SKM-1 treated with dmso at 0.1 percent for 144 hours (cell line): ENCODE measurements around the gene PSMA5.
"Not testable (repeated sequence)": the region's sequence is repeated elsewhere in the genome, so short reads cannot be mapped to it uniquely, and the experiment has no call there.

ENCODE experiments used
- DNase-seq: peaks from one replicate; lab custom pipeline; 2025; ENCODE audit not compliant: unreplicated experiment; lab: John Stamatoyannopoulos, UW

The PSMA5 gene

DNA sequence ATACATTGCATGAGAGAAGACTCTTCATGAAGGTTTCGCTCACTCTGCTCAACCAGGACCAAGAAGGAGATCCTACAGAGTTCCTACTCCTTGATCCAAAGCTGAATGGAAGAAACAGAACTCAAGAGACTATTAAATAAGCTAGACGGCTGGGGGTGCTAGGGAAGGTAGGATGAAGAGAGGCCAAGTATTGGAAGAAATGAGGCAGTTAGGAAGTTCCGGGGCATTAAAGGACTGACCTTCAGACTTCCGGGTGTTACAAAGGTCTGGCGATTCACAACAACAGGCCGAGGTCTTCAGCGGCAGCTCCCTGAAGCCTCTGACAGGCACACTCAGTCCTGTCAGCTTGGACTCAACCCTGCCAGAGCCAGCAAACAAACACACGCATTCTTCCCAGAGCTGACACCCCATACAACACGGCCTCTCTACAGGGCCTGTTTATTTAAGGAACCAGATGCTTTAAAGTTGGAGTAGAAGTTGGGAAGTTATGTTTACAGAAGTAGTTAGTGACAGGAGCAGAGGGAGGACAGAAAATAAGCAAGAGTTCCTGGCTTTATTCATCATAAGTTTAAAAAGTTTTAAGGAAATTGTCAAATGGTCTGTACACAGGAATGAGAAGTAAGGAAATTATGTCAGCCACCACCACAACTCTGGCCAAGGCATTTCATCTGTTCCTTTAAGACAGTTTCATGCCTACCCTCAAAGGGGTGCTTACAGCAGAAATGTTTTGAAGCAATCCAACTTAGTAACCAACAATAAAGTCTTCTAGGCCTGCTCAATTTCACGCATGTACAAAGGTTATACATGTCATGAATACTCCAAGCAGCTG is 33.2 kb downstream of the PSMA5 start:
- DNase-seq: no peak

DNA sequence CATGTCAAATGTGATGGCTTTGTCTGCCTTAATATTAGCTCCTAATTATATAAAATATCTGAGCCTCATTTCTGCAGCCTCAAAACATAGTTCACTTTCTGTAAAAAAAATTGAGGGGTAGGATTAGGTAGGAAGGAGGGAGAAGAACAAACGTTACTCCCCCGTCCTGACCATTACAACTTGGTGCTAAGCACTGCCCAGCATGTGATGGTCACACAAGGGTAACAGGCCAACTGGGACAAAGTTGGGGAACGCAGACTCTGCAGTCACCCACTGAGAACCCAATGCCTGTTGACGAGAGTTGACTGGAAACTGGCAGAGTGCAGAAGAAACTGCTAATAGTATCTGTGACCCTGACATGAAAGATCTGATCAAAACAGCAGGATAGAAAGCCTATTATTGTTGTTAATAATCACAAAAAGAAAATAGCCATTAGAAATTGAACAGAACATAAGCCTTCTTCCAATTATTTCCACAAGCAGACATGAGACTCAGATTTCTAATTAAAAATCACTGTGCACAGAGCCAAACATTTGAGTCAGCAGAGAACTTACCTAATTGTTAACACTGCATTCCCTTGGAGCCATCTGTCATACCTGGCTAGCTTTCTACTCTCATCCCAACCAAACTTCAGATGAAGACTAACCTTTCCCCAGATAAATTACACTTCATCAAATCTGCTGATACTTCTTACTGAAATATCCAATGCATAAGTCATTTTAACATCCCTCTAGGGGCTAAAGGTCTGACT is 34.0 kb downstream of the PSMA5 start:
- no peak for DNase-seq

DNA sequence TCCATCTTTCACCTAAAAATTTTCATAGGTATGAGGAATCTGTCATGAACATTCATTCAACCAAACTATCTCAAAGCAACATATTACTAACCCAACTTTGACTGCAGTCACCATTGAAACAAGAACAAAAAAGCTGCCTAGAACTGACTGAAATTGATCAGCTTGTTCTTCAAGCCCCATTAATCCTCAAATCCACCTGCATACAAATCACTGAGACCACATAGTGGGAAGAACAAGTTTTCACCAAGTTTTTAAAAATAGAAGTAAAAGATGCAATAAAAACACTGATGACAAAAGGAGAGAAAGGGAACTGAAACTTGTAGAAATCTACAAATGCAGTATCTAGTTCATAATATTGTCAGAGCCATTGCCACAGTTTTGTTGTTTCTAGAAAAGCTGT is 34.6 kb downstream of the PSMA5 start:
- no peak for DNase-seq

DNA sequence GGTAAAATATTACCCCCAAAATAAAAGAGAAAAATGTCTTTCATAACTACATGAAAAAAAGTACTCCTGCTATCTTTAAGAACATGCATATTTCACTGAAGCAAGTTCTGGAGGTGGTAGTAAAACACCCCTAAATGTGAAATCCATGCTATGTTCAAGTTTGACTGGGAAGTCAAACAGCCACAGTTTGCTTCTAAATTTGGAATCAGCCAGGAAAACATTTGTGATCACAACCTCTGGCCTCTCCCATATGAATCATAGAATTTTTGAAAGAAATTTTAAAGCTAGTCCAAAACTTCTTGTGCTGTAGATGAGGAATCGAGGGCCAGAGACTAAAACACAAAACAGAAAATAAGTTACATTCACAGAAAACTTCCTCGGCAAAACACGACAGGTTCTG is 35.1 kb downstream of the PSMA5 start:
- no peak for DNase-seq

DNA sequence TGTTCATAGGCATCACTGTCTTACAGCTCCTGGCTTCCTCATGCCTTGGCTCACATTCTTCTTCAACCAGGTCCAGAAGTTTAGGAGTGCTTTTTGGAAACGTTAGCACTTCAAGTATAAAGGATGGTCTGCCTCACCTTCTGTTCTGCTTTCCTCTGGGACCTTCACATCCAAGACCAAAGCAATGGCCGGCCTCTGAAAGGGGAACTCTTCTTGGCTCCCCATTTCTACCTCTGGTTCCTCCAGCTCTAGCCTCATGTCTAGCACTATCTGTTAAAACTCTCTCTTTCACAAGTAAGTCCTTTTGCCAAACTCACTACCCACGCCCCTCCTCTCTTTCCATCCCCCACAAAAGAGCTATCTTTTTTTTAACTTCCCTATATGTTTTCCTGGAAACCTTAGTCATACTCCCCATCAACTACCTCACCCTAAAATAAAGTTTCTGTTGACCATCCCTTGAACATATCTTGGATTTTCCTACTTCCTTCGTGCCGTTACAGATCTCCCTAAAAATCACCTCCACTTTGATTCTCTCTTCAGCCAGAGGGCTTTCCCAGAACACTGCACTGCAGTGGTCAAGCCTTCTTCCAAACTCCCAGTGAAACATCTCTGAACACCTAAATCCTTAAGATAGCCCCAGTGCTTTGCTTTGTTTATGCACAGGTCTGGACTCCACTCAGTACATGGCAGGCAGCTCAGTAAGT is 36.5 kb downstream of the PSMA5 start:
- no peak for DNase-seq

DNA sequence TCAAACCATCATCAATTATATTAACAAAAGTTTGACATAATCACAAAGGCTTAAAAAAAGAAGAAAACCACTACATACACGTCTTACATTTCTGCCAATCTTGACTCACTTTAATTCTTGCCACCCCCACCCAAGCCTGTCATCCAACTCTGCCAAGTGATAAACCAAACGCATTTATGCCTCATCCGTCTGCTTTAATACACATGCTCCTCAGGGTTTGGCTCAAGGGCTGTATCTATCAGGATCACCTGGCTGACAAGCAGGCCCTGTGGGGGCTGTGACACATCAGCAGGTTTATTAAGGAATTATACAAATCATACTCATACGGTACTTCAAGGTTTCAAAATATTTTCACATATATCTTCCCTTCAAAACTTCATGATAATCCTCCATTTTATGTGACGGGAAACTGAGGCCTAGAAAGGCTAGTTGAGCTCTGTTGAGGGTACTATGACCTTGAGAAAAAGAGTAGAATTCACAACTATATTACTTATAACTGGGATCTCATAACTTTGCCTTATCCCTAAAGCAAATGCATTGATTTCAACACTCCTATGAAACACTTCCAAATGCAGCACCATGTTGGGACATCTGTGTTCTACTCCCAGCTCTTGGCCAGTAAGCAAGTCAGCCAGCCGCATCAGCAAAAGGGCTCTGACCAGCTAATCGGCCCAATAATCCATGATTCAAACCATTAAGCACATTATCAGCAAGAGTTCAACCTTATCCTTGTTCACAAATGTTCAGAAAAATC is 37.2 kb downstream of the PSMA5 start:
- DNase-seq: no peak

DNA sequence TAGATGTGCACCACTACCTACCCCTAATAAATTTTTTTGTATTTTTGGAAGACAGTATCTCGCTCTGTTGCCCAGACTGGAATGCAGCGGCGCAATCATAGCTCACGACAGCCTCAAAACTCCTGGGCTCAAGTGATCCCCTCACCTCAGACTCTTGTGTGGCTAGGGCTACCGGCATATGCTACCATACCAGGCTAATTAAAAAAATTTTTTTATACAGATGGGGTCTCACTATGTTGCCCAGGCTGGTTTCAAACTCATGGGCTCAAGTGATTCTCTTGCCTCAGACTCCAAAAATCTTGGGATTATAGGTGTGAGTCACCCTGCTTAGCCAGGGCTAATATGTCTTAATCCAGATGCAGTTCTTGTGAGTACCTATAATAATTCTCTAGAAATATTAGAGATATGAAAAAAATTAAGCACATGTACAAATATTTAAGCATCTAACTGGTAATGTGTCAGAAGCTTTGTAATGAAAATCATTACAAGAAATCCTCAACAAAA is 38.0 kb downstream of the PSMA5 start:
- DNase-seq: no peak

DNA sequence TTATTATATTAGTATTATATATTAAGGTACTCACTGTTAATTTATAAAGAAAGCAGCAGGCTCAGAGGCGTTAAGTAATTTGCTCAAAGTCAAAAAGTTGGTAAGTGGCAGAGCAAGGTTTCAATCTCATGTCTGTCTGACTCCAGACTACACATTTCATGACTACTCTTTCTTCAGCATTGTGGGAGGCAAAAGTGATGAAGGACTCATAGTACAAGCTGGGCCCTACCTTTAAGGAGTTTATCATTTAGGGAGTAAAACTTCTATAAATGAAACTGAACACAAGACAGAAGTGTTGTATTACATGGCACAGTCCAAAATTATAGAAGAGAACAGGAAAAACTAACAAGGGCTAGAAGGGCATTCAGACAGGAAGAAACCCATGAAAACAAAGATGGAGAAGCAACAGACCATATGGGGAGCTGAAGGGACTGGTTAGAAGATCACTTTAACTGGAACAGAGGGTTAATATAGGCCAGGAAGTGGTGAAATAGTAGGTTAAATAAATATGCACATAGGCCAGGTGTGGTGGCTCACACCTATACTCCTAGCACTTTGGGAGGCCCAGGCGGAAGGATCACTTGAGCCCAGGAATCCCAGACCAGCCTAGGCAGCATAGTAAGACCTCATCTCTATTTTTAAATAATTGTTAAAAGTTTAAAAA is 40.1 kb downstream of the PSMA5 start:
- no peak for DNase-seq

DNA sequence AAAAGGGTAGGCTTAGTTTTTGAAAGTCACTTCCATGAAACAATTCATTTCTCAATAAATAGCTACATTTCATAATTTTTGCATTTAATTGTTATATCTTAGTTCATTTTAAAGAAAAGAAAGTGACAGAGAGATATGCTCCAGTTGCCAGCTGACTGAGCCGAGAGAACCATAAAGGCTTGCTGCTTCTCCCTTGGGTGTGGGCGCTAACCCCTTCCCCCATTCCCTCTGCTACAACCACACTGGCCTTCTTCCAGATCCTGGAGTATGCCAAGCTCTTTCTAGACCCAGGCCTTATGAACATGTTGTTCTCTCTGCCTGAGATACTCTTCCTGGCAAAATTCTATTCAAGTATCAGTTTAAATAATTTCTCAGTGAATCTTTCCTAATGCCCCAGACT is 40.8 kb downstream of the PSMA5 start:
- no peak for DNase-seq

DNA sequence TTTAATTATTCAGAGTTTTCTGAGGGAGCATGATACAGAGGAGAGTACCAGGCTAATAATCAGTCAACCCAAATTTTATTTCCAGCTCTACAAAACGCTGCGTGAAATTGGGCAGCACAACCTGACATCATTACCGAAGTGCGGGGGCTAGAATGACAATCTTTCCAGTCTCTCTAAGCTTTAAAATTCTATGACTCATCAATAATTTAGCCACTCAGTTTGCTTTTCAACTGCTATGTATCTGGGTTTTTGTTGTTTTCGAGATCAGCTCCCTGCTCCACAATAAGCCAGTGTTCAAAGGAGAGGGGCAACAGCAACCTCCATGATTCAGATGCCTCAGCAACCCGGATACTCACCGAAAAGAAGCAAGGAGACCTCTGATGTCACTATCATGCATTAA is 42.4 kb downstream of the PSMA5 start:
- no peak for DNase-seq

DNA sequence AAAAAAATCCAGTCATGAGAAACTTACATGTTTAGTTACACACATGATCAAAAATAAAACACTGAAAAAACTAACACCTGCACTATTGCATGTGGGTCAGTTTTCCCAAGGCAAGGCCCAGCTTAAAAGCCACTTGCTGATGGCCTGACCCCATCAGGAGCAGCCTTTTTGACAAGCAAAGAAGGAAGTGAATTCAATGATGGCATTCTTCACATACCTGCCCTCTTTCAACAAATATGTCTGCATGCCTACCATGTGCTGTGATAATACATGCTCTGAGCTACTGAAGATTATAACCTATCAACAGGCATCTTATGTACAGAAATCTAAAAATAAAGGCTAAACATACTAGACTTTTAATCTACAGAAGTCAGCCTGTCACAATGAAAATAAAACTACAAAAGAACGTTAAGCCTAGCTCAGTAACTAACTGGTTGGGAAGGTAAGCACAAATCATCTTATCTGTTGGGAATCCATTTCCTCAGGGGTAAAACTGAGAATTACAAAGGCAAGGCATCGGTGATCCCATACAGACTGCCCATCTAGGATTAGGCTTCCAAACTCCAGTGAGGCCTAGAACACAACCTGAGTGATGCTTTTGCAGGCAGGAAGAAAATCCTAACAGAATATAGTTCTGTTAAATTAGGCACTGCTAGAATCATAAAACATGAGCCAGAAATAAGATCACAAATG is 43.0 kb downstream of the PSMA5 start:
- no peak for DNase-seq

DNA sequence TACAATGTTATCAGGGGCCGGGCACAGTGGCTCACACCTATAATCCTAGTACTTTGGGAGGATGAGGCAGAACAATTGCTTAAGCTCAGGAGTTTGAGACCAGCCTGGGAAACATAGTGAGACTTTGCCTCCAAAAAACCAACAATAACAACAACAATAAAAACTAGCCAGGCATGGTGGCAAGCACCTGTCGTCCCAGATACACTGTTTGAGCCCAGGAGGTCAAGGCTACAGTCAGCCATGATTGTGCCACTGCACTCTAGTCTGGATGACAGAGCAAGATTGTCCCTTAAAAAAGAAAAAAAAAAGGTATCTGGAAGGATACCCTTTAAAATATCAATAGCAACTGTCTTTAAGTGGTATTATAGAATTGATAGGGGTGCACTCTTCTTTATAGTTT is 44.7 kb downstream of the PSMA5 start:
- DNase-seq: no peak

DNA sequence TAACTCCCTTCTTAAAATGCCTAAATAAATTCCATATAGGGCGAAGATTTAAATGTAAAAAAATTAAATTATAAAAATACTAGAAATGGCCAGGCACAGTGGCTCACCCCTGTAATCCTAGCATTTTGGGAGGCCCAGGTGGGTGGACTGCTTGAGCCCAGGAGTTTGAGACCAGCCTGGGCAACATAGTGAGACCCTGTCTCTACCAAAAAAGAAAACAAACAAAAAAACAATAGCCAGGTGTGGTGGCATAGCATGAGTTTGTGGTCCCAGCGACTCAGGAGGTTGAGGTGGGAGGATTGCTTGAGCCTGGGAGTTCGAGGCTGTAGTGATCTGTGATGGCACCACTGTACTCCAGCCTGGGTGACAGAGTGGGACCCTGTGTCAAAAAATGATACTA is 46.3 kb downstream of the PSMA5 start:
- DNase-seq: no peak

DNA sequence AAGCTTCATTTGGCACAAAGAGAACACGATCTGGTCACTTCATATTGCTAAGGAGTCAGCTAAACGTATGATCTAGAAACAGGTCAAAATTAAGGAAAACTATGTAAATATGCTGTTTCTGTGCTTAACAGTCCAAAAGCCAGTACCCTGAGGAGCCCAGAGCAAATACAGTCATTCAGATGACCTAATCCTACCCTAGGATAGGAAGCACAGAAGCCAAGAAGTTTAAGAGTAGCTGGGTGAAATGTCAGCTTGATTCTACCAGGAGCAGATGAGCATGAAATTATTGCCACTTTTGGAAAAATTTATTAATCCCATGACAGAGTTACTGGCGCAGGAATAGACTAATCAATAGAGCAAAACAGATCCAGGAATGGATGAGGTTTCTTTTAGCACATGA is 46.8 kb downstream of the PSMA5 start:
- no peak for DNase-seq

DNA sequence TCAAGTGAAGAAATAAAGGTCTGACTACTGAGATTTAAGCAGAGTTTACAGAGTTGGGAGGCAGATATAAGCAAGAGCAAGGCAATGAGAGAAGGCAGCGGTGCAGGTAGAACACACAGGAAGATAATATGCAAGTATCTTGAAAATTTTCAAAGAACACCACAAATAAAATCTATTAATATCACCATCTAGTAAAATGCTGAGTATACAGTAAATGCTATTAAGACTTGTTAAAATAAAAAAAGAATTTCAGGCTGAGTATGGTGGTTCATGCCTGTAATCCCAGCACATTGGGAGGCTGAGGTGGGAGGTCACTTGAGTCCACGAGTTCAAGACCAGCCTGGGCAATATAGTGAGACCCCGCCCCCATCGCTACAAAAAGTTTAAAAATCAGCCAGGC is 48.5 kb downstream of the PSMA5 start:
- no peak for DNase-seq

DNA sequence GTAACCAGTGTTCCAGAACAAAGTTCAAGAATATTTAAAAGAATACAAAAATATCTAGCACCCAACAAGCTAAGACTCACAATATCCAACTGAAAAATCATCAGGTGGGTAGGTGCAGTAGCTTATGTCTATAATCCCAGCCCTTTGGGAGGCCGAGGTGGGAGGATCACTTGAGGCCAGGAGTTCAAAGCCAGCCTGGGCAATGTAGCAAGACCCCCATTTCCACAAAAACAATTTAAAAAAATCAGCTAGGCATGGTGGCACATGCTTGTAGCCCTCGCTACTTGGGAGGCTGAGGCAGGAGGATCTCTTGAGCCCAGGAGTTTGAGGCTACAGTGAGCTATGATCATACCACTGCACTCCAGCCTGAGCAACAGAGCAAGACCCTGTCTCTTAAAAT is 52.6 kb downstream of the PSMA5 start:
- DNase-seq: not testable (repeated sequence)

DNA sequence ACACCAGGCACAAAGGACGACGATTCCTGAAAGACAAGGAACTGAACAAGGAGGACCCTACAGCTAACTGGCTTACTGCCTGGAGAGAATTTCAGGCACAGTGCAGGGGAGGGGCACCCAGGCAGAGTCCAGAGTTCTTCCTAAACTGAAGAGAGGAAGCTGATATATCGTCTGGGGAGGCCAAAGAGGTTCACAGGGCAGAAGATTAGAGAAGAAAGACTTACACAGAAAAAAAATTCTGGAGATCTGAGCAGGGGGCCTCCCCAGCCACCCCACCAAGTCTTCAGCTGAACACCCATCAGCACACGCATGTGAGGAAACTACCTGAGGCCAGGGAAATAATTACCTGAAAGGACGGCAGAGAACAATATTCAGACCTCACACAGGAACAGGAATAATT is 53.1 kb downstream of the PSMA5 start:
- no peak for DNase-seq

DNA sequence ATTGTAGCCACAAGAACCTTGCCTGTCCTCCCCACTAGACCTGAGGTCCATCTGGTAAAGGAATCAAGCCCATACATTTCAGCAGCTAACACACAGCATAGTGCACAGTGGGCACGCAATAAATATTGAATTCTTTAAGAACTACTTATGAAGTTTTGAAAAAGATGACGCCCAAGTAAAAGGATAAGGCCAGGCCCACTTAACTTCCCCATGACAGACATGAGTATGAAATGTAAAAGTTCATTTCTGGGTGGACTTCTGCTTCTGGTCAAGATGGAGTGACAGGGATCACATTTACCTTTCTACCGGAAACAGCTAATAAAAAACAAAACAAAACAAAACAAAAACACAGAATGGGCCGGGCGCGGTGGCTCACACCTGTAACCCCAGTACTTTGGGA is 54.0 kb downstream of the PSMA5 start:
- no peak for DNase-seq

DNA sequence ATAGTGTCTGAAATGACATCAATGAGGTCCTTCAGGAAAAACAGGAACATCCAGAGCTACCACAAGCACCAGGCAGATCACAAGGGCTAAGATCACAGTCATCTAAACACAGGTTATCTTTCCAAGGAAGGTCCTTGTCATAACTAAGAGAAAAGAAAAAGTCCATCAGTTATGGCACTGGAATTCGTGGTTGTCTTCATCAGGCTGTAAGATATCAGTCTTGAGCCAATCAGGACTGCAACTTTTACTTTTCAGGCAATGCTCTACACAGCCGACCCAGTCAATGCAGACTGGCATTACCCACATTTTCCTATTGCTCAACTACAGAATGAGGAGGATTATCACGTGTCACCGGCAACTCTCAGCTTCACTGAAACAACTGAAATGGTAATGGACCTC is 54.9 kb downstream of the PSMA5 start:
- no peak for DNase-seq
